T-helper 1 cell treated with Interleukin-12 subunit alpha and Interleukin-12 subunit beta and Interleukin-4 antibody, amounts not matched to agents 30 ng/mL and 1 ng/mL, for 36 hours (primary cell): ENCODE data around the gene APOH. TPM values are rescaled to one million over a fixed set of nuclear protein-coding genes. Genes with fewer than 3 reads are reported as not detected.

Source experiments
- intact Hi-C: fragments of 100-400 bp; cut with micrococcal nuclease; formaldehyde crosslinking; loops from one replicate; pipeline ENCODE4 v1.15.1; 2024
- total RNA-seq: library from RNA; stranded (reverse); gene quantifications from 2 replicates; pipeline ENCODE4 v1.2.3, GENCODE V29; 2022

APOH gene
- total RNA-seq, 1 donor from 2014 or later: not detected

DNA sequence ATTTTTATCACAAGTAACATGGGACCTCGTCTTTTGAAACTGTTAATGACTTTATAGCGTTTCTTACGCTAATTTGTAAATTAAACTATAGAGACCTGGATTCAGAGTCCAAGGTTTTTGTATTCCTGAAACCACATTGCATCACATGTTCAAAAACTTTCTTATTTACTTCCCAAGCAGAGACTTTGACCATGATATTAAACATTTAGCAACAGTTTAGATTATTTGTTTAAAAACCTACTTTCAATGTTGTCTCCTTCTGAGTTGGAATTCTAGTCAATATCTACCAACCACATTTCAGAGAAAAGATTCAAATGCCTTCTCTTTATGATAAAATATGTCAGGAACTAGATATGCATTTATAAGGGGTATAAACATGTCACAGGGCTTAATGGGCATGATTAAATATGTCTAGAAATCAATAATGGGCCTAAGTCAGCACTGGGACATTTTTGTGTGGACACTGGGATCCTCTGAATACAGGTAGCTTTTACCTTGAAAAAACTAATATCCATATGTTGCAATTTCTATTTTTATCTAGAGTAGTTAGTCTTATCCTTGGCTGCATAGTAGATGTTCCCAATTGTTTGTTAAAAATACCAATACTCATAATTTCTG, 6.3 kb upstream of the APOH start:
- intact Hi-C loops: no loop called here

DNA sequence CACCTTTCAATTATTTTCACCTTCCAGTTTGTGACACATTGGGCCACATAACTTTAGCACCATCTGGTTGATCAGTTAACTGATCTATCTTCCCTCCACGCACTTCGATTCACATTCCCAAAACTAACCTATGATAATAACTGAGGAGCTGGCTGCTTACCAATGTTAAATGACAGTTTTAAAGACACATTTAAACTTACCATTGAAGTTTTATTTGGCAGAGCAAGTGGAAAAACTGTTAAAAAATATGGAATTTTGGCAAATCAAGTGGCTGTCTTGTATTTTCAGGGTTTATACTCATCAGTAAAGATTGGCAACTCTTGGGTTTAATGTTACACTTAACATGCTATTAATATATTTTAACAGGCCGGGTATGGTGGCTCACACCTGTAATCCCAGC, 5.4 kb upstream of the APOH start:
- intact Hi-C loops: no loop called here

DNA sequence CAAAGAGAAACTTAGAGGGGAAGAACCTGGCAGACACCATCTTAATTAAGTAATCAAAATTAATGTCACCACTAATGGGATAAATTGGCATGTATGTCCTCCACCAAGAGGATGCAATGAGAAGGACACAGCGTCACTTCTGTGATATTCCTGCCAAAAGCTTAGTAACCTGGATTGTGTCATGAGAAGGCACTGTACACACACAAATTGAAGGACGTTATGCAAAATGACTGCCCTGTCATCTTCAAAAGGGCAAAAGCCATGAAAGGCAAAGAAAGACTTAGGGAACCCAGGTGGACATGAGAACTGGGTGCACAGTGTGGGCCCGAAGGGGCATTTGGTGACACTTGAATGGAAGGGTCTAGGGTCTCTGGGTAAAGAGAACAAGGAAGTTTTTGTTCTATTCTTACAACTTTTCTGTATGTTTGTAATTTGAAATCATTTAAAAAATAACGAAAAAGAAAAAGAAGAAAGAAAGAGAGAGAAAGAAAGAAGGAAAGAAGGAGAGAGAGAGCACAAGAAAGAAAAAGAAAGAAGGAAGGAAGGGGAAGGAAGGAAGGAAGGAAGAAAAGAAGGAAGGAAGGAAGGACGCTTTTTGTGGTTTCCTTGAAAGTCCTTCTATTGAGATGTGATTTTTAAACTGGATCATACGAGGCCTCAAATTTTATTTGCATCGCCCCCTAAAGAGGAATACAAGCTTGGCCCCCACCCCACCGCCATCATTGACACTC, 4.0 kb upstream of the APOH start:
- intact Hi-C loops: no loop called here

DNA sequence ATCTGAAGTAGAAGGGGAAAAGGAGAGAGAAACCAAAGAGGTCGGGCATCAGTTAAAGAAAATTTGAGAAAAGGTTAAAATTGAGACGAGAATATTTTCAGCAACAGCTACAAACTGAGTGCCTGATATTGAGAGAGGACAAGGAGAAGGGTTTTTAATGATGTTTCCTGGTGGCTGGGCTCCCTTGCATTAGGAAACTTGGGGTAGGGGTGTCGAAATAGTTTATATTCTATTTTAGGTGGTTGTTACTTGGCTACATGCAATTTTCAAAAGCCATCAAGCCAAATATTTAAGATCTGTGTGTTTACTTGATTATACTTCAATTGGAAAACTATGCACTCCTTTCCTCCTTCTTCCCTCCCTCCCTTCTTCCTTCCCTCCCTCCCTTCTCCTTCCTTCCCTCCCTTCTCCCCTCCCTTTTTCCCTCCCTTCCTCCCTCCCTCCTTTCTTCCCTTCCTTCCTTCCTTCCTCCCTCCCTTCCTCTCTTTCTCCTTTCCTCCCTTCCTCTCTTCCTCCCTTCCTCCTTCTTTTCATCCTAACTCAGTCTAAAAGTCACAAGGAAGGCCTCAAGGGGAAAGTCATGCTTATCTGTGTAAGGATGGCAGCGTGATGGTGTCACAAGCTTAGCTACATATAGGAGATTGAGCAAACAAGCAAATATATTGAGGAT, 1.8 kb upstream of the APOH start:
- intact Hi-C loops: no loop called here

DNA sequence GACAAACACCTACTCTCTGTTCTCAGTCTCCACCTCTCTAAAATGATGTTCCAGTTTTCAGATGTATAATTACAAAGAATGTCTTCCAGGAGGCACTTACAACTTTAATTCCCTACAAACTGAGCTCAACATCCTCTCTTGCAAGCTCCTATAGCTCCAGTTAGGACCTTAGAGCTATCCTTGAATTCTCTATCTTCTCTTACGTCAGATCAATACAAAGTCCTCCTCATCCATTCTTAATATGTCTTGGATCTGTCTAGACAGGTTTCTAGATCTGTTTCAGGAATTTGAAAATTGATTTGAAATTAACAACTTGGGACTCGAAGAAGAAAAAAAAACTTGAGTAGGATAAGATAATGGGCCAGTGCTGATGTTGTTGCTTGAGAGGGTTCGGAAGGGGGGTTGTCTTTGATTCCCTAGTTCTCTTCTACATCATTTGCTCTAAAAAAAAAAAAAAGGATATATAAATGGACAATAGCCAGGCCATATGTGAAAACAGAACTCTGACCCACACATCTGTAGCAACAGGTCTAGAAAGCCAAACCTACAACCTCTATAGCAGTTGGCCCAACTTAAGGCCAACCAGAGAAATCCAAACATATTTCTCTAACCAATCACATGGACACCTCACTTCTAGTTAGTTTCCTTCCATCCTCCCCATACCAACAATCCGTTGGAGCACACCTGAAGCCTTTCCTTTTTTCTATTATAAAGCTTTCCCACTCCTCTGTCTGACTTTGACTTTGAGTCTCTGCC, 746 bp upstream of the APOH start:
- intact Hi-C loops: no loop called here

DNA sequence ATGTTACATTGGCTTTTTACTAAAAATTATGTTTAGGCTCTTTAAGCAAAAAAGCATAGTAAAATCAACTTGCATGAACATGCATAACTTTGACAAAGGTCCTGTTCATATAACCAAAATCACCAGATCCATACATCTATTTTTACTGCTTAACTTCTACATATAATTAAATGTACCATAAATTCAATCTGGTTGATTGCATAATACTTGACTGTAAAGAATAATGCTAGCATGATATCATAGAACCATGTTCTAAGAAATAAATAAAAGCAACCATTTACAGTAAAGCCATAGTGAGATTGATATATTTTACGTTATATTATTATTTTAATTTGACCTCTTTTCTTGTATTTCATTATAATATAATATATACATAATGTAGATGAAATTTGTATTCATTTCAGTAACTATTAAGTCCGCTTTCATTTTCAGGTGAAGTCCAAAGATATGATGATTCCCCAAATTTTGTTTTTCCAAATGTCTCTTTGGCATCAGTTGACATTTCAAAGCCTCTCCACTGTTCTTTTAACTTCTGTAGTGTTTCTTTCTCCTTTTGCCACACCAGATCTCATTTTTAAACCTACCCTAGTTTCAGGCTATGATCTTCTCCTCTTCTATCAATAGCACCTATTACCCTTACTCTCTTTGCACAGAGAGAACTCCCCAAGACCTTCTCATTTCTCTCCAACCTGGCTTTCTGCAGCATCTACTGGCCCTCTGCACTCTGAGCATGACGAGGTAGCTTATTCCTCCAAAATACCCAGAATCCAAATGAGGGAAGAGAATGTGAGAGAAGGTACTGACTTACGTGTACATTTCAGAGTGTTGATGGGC, 1.8 kb downstream of the APOH start:
- intact Hi-C loops: no loop called here

DNA sequence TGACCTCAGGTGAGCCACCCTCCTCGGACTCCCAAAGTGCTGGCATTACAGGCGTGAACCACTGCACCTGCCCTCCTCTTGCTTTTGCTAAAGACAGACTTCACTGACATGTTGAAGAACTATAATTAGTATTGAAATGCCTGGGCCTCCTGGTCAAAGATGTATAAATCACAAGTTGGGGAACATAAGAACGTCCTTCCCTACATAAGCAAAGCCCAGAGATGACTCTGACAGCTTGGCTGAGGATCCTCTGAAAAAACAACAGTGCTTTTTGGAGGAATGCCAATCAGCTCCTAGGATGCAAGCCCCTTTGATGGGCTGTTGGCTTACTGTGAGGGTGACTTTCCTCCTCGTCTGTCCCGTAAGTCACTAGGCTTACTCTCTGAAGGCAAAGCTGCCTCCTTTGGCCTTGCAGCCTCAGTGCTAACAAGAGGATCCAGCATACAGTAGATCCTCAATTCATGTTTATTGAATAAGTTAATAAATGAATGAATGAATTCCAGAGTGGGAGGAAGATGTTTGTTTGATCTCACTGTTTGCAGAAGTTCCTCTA, 6.3 kb downstream of the APOH start:
- intact Hi-C loops: no loop called here

DNA sequence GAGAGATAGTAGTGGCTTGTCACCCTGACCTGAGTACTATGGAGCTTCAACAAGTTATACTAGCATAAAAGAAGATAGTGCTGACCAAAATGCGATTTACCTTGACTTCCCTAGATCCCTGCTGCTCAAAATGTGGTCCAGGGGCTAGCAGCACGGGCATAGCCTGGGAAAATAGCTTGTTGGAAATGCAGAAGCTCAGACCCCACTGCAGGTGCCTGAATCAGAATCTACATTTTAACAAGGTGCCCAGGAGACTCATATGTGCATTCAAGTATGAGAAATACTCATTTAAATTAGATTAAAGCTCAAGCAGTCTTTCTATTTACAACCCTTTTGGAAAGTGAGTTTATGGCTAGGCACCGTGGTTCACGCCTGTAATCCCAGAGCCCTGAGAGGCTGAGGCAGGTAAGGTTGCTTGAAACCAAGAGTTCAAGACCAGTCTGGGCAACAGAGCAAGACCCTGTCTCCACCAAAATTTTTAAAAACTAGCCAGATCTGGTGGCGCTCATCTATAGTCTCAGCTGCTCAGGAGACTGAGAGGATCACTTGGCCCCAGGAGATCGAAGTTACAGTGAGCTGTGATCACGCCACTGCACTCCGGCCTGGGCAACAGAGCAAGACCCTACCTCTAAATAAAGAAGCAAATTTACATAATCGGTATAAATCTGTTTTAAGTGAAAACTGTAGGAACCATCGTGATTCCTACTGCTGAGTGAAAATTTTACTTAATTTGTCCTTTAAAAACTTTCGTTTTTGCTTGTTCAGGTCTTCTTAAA, 7.3 kb downstream of the APOH start:
- intact Hi-C loops: no loop called here

DNA sequence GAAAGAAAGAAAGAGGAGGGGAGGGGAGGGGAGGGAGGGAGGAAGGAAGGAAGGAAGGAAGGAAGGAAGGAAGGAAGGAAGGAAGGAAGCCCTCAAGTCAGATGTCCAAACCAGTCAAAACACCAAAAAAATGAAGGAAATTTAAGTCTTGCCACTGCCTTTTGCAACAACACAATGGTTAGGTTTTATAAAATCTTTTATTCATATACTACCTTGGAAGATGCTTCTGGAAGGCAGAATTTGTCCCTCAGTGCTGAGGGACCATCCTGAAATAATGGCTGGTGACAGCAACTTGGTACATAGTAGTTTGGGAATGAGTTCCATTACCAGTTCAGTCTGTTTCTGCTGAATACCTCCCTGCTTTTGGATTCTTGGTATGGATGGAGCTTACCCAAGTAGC, 7.9 kb downstream of the APOH start:
- intact Hi-C loops: no loop called here

DNA sequence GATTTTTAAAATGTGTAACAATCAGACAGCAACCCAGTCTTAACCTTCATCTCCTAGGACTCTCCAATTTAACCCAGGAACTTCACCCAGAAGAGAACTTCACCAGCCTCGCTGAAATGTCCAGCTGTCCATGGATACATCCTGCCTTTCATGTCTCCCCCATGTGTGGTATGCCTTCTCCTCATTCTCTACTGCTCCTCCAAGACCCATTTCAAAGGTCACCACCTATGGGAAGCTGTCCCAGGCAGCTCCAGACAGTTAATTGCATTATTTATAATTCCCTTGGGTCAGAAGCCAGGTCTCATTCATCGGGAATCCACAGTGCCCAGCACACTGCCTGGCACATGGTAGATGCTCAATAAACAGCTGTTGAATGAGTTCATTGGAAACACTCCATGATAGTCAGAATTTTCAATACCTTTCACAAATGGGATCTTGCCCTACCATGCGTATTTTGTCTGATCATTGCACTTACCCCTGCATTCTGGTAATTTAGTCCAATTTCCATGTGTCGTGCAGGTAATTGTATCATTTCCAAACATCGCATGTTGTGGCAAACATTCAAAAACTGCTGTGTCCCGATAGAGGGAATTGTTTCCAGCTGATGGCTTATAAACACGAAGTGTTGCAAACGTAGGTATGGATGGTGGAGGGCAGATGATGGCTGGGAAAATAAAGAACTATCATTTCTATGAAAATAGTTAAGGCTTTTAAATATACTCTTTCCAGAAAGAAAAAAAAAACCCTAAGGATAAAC, 9.0 kb downstream of the APOH start:
- intact Hi-C loops: no loop called here

DNA sequence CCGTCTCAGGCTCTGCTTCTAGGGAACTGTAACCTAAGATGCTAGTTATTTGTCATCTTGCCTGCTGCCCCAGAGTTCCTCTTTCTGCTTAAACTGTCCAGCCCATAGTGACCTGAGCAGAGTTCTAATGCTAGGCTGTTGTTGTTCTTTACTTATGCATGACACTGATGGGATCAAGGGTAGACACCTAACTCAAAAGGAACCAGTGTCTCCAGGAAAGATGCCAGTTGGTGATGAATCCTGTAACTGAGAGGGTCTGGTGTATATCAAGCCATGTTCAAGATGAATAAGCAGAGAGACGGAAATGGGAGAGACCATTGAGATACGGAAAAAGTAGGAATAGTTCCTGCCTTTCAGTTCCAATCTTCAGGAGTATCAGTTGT, 13.7 kb downstream of the APOH start:
- intact Hi-C loops: no loop called here

DNA sequence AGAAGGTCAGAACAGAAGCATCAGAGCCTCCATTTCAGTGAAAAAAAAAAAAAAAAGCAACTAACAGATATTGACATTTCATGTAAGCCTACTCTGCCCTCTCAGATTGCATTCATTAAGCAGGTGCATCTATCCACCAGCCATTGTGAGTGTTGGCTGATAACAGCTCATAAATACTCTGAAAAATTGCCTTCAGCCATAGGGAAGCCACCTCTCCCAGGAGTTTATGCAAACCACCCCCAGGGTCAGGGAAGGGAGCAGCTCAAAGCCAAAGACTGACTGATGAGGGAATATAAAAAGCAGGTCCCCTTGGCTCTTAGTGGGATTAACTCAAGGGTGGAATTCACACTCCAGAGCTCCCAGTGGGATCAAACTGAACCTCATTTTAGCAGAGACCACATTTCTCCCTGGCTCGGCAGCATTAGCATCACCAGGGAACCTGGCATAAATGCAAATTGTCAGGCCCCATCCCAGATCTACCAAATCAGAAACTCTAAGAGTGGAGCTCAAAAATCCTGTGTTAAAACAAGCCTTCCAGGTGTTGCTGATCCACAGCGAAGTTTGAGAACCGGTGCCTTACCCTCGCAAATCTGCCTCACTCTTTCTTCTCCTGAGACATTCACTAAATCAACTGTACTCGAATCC, 14.2 kb downstream of the APOH start:
- intact Hi-C loops: no loop called here

DNA sequence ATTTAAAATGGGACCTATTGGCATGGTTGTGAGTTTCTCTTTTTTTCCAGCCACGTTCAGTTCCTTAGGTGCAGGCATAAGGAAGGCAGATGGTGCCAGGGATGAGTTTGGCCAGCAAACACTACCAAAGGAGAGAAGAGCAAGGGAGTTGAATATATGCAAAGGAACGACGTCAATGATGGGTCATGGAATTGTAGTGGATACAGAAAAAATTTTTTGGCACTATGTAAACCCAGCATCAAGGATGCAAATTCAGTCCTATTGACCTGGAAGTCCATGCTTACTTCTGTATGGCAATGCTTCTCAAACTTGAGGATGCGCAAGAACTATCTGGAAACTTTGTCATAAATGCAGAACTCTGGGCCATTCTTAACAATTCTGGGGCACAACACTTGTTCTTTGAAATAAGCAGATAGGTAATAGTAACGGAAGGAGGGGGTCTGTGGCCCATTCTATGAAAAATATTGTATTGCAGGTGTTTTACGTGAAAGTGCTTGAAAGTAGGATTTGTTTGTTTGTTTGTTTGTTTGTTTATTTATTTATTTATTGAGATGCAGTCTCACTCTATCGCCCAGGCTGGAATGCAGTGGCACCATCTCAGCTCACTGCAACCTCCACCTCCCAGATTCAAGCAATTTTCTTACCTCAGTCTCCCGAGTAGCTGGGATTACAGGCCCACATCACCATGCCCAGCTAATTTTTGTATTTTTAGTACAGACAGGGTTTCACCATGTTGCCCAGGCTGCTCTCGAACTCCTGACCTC, 18.0 kb downstream of the APOH start:
- intact Hi-C loops: no loop called here

DNA sequence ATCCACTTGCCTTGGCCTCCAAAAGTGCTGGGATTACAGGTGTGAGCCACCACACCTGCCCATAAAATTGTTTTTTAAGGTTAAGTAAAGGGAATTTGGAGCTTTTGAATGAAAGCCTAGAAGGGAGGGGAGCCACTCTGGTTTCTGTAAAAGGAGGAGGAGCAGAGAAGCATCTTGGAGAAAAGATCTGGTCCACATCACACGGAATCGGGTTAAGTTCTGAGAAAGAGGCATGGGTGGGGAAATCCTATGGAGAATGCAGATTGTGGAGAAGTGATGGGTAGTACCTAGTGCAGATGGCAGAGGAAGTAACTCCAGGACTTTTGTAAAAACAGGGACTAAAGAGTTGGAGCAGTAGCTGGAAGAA, 19.0 kb downstream of the APOH start:
- intact Hi-C loops: no loop called here

DNA sequence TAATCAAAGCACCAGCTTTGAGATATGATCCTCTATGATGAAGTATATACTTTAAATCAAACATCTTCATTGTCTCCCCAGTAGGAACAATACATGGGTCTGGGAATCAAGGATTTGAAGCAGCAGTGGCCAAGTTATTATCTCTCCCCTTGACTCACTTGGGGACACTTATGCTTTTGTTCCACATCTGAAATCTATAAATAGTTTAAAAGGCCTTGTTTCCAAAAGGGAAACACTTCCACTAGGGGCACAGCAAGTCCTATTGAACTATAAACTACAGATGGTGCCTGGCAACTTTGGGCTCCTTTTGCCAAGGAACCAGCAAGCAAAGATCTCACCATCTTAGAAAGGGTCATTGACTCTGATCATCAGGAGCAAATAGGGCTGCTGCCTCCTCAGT, 21.3 kb downstream of the APOH start:
- intact Hi-C loops: no loop called here

DNA sequence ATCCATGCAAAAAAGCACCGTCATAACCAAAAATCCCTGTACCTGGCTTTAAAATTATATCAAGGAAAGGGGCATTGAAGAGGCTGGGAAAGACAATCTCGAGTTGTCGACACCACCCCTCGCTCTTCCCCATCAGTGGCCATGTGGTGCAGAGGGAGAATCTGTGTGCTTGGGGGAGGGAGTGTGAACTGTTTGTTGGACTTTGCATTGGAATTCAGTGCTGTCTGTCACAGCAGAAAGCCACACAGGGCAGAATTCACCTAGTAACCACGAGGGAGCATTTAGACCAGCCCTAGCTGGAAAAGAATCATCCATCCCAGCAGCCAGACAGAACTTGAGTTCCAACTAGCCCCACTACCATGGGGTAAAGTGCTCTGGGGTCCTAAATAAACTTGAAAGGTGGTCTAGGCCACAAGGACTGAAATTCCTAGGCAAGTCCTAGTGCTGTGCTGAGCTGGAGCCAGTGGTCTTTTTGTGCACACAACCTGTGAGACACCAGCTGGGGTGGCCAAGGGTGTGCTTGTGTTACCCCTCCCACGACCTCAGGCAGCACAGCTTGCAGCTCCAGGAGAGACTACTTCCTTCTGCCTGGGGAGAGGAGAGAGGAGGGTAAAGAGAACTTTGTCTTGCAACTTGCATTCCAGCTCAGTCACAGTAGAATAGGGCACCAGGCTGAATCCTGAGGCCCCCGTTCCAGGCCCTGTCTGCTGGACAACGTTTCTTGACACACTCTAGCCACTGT, 25.8 kb downstream of the APOH start:
- intact Hi-C loops: no loop called here

DNA sequence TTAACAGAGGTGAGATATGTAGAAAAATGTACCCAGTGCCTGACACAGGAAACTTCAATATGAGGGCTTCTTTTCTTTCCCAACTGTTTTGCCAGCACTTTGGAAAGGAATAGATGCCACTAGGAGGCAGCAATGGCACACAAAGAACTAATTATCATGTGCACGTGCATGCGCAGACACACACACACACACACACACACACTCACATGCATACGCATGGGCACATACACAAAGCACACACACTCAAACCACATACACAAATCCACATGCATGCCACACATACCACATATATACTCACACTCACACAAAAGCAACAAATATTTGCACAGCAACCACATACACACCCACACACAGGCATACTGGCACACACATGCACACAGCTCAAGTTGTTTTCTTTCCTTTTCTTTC, 28.5 kb downstream of the APOH start:
- intact Hi-C loops: loop anchor here (1.0 to 2.0 kb wide), 8 partner anchors 8 to 706 kb away; partner anchors contain the start of gene CEP112
